ENCODE measurements around the gene TRIP6. TPM values are rescaled to one million over a fixed set of nuclear protein-coding genes. Genes with fewer than 3 reads are reported as not detected.

The TRIP6 gene
- total and polyA plus RNA-seq, 2 donors, result 38.0 to 80.0 TPM

DNA sequence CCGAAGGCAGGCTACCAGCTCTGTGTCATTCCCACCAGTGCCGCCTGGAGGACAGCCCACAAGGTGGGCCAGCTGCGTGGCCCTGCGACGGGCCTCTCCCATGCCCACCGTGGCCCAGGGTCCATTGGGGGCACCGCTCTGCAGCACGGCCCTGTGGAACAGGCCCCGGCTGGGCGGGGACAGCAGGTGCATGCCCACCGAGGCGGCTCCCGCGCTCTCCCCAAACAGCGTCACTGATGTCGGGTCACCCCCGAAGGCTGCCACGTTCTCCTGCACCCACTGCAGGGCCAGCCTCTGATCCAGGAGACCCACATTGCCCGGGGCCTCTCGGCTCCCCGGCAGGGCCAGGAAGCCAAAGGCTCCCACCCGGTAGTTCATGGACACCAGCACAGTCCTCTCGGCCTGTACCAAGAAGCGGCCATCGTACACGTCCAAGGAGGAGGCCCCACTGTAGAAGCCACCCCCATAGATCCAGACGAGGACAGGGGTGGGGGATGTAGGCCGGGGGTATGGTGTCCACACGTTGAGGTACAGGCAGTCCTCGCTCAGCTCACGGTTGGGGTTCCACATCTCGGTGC lies 26.2 kb downstream of the TRIP6 start:
- Histone ChIP-seq H3K4me3 (ENCODE audit: low read depth, low read length) (no peak overlapping the region), H3K27ac (ENCODE audit: low read depth) (no peak overlapping the region), H3K4me1 (ENCODE audit: insufficient read depth) (peaks cover 1% of the 10 kb centered on the region), H3K36me3 (ENCODE audit: insufficient read depth) (no peaks in the 10 kb centered on the region)
- DNase-seq (ENCODE audit: extremely low spot score), result no peak
- WGBS, result 92% methylated on average over 32 of the region's 32 CpGs

DNA sequence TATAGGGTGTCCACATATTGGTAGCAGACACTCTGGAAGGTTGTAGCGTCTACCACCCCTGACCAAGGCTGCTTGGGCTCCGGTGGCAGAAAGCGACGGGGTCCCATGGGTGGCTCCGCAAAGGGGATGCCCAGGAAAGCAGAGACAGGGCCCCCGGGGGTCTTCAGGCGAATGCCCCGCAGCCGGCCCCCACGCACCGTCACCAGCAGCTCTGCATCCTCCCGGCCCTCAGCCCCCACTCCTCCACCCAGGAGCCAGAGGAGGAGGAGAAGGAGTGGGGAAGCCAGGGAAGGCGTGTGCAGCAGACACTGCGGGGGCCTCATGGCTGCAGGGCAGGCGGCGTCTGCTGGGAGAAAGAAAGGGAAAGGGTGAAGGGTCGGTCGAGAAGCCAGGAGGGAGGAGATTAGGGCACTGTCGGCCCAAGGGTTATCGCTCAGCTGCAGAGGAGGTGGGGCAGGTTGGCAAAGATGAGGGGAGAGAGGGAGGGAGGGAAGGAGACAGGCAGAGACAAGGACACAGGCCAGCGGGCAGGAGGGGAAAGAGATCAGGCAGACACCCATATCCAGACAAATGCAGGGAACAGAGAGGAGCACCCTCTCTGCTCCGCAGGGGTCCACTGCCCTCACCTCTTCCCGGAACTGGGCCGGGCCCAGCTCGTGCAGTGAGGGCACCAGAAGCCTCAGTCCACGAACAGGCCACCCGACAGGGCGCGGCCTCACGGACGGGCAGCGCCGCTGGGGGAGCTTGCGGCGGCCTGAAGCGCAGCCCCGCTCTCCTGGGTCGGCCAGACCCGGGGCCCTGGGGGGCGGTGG lies 26.9 kb downstream of the TRIP6 start:
- WGBS, result 42% methylated on average over 40 of the region's 40 CpGs
- no peak for DNase-seq (ENCODE audit: extremely low spot score)
- Histone ChIP-seq H3K27ac (ENCODE audit: low read depth) (no peak overlapping the region), H3K4me1 (ENCODE audit: insufficient read depth) (peaks cover 1% of the 10 kb centered on the region), H3K36me3 (ENCODE audit: insufficient read depth) (no peaks in the 10 kb centered on the region), H3K4me3 (ENCODE audit: low read depth, low read length) (no peak overlapping the region)

DNA sequence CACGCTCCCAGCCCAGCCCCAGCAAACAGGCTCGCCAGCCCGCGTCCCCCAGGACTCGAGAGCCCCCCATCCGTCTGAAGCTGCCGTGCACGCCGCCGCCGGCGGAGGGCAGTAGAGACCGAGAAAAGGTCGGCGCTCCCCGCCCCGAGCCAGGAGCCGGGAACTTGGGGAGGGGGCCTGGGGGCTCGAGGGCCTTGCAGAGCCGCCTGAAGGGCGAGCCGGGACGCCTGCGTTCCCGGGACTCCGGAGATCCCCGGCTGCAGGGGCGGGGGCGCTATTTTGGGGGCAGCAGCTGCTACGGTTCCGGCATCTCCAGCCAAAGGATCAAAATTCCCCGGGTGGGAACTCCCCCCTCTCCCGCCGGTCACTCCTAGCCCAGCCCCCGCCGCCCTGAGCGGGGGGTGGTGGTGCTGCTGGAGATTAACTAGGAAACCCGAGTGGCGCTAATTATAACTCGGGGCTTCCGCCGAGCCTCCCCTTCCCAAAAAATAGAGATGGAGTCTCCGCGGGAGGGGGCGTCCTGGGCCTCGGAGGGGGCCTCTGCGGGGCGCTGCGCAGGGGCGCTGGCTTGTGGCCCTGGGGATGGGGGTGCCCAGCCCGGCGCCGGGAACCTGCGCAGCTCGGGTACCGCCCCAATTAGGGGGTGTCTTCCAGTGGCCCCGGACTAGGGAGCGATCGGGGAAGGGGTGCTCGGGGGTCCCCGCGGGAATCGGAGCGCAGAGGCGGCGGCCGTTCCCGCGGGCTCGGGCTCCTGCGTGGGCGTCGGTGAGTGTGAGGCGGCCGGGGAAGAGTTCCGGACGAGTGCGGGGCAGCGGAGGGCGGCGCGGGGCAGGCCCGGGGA lies 27.9 kb downstream of the TRIP6 start:
- Histone ChIP-seq H3K27ac (ENCODE audit: low read depth) (no peak overlapping the region), H3K4me3 (ENCODE audit: low read depth, low read length) (peak overlapping the region; percentile 47), H3K36me3 (ENCODE audit: insufficient read depth) (no peaks in the 10 kb centered on the region), H3K4me1 (ENCODE audit: insufficient read depth) (peaks cover 1% of the 10 kb centered on the region)
- no peak for DNase-seq (ENCODE audit: extremely low spot score)
- WGBS, result under 1% methylated on average over 83 of the region's 83 CpGs

DNA sequence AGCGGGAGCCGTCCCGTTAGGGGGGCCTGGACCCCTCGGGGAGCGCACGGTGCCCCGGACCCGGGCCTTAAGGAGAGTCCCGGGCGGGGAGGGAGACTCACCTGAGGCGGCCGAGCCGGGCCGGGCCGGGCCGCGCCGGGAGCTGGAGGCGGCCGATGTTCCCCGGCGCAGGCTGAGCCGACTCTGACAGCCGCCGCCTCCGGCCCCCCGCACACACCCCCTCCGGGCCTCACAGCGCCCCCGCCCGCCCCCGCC lies 28.4 kb downstream of the TRIP6 start, which contains the start of gene ACHE:
Gene ACHE, minus strand, starts transcription at position 188 of the 255 bp plus-strand sequence. CDS start 1,656 bp downstream, outside the sequence.
- Histone ChIP-seq H3K4me3 (ENCODE audit: low read depth, low read length) (peak within 1 kb of the TSS; percentile 47), H3K36me3 (ENCODE audit: insufficient read depth) (no peaks in the 10 kb centered on the region), H3K4me1 (ENCODE audit: insufficient read depth) (peaks cover 1% of the 10 kb centered on the region), H3K27ac (ENCODE audit: low read depth) (no peak within 1 kb of the TSS)
- no peak for DNase-seq (ENCODE audit: extremely low spot score)
- under 1% methylated on average over 32 of the region's 32 CpGs for WGBS

DNA sequence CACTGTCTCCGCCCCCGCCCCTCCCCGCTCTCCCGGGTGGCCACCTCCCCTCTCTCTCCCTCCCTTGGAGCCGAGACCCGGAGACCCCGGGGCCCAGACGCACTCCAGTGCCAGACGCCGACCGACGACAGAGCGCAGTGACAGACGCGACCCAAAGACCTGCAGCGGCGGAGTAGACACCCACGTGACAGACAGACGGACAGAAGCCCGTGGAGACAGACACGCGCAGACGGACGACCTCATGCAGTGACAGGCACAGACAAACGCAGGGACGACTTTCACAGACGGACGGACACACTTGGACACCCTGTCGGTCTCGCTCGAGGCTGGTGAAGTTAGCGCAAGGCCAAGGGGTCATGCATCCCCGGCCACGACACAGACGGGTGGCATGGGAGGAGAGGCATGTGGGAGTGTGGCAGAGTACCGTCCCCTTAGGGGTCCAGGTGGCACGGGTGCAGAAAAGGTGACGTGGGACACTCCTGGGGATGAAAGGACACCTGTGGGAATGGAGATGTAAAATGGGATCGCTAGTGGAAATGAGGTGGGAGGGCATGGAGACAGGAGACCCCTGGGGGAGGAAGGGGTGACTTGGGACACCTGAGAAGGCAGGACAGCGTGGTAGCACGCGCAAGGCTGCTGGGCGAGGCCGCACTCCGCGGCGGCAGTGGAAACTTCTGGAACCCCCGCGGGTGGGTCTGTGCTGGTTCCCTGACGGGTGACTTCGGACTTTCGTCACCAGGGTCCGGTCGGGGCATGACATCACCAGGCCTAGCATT lies 29.0 kb downstream of the TRIP6 start:
- Histone ChIP-seq H3K4me1 (ENCODE audit: insufficient read depth) (peaks cover 1% of the 10 kb centered on the region), H3K27ac (ENCODE audit: low read depth) (no peak overlapping the region), H3K36me3 (ENCODE audit: insufficient read depth) (no peaks in the 10 kb centered on the region), H3K4me3 (ENCODE audit: low read depth, low read length) (peak overlapping the region; percentile 47)
- DNase-seq (ENCODE audit: extremely low spot score), result no peak
- 4% methylated on average over 54 of the region's 54 CpGs for WGBS

DNA sequence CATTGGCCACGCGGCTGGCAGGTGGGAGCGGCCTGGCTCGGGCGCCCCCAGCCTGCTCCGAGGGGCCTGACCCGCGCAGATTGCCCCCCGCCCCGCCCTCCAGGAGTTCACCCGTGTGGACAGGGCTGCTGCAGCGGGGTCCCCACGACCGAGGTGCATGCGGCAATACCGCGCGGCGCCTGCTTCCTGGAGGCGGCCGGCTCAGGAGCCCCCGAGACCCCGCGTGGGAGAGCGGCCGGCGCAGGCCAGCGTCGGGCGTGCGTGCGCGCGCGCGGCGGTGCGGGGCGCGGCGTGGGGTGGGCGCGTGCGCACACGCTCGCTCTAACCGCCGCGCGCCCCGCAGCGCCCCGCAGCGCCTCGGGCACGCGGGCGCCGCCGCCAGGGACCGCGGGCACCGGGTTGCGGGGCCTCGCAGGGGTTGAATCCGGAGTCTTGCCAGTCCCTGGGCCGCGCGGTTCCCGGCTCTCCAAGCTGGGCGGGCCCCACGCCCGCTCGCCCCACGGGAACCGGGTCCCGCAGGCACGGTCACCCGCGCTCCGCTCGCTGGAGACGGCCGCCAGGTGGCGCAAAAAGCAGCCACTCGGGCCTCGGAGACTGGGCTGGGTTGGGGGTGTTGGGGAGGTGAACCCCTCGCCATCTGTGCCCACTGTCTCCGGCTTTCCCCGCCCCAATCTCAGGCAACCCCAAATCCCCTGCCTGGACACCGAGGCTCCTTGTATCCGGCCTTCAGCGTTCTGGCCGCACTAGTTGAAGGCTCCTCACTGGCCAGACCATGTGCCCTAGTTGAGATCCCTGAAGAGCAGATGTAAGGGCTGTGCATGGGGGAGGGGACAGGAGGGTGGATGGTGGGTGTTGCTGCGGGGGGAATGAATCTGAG lies 29.8 kb downstream of the TRIP6 start:
- DNase-seq (ENCODE audit: extremely low spot score), result no peak
- Histone ChIP-seq H3K4me1 (ENCODE audit: insufficient read depth) (peaks cover 1% of the 10 kb centered on the region), H3K36me3 (ENCODE audit: insufficient read depth) (no peaks in the 10 kb centered on the region), H3K4me3 (ENCODE audit: low read depth, low read length) (peak overlapping the region; percentile 41), H3K27ac (ENCODE audit: low read depth) (no peak overlapping the region)
- WGBS, result under 1% methylated on average over 95 of the region's 95 CpGs

DNA sequence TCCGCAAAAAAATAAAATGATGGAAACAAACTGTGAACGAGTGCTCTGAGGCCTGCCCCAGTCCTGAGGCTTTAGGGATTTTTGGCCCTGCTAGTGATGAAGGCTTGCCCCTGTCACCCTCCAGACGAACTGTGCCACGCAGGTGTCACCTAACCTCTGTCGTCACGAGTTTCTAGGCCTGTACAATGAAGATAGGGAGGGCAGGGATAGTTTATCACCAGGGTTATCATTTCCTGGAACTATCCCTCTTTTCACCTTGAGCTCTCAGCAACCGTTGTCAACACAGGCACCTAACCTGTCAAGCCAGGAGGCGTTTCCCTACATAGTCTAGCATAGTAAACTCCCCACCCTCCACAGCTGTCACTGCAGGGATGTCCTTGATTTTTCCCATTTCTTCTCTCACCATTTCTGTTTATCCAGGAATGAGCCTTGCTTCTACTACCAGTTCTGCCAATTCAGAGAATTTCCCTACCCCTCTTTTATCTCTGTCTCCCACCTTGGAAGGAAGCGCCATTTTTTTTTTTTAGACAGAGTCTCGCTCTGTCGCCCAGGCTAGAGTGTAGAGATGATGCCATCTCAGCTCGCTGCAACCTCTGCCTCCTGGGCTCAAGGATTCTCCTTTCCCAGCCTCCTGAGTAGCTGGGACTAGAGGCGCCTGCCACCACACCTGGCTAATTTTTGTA lies 30.7 kb downstream of the TRIP6 start:
- Histone ChIP-seq H3K4me1 (ENCODE audit: insufficient read depth) (peaks cover 1% of the 10 kb centered on the region), H3K36me3 (ENCODE audit: insufficient read depth) (no peaks in the 10 kb centered on the region), H3K4me3 (ENCODE audit: low read depth, low read length) (no peak overlapping the region), H3K27ac (ENCODE audit: low read depth) (no peak overlapping the region)
- DNase-seq (ENCODE audit: extremely low spot score), result no peak
- WGBS, result 71% methylated on average over 13 of the region's 13 CpGs

DNA sequence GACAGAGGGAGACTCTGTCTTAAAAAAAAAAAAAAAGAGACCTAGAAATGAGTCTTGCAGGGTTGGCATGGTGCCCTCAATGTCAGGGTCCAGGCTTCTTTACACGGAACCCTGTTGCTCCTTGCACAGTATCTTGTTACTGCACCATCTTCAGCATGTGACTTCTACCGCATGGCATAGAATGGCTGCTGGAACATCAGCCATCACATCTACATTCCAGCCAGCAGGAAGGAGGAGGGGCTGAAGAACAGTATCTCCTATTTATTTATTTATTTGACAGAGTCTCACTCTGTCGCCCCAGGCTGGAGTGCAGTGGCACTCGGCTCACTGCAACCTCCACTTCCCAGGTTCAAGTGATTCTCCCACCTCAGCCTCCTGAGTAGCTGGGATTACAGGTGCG lies 32.2 kb downstream of the TRIP6 start:
- Histone ChIP-seq H3K27ac (ENCODE audit: low read depth) (no peak overlapping the region), H3K4me3 (ENCODE audit: low read depth, low read length) (no peak overlapping the region), H3K36me3 (ENCODE audit: insufficient read depth) (no peaks in the 10 kb centered on the region), H3K4me1 (ENCODE audit: insufficient read depth) (peaks cover 1% of the 10 kb centered on the region)
- WGBS, result 94% methylated on average over 5 of the region's 5 CpGs
- no peak for DNase-seq (ENCODE audit: extremely low spot score)

DNA sequence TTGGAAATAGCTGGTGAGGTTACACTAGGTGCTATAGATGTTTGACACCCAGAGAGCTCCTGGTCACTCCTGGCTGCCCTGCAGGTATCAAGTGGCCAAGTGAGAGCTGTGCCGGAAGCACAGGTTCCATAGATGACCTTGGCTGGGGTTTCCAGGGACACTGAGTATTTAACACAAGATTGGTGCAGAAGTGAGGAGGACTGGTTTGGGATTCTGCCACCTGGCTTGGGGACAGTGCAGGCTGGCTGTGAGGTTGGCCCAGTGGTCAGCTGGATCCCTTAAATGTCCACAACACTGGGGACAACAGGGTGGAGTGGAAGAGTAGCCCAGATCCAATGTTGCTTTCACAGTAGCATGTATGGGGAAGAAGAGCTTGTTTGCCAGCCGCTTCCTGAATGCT lies 33.8 kb downstream of the TRIP6 start:
- H3K27ac ChIP-seq (ENCODE audit: low read depth), result no peak overlapping the region
- DNase-seq (ENCODE audit: extremely low spot score), result no peak
- H3K36me3 ChIP-seq (ENCODE audit: insufficient read depth), result no peaks in the 10 kb centered on the region
- H3K4me1 ChIP-seq (ENCODE audit: insufficient read depth), result peaks cover 1% of the 10 kb centered on the region
- 88% methylated on average over 2 of the region's 2 CpGs for WGBS
- no peak overlapping the region for H3K4me3 ChIP-seq (ENCODE audit: low read depth, low read length)

DNA sequence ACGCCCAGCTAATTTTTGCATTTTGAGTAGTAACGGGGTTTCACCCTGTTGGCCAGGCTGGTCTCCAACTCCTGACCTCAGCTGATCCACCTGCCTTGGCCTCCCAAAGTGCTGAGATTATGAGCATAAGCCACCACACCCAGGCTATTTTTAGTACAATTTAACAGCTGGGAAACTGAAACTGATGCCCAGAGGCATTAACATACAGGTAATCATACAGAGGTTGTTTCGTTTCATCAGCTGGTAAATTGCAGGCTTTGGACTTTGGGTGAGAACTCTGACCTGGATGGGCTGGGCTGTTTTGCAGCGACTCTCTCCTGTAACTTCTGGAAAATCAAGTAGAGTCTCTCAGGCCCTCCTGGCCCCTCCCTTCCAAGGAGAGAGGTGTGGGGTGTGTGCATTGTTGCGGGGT lies 34.7 kb downstream of the TRIP6 start:
- Histone ChIP-seq H3K36me3 (ENCODE audit: insufficient read depth) (no peaks in the 10 kb centered on the region), H3K27ac (ENCODE audit: low read depth) (no peak overlapping the region), H3K4me3 (ENCODE audit: low read depth, low read length) (no peak overlapping the region), H3K4me1 (ENCODE audit: insufficient read depth) (no peaks in the 10 kb centered on the region)
- WGBS, result 65% methylated on average over 5 of the region's 5 CpGs
- no peak for DNase-seq (ENCODE audit: extremely low spot score)

DNA sequence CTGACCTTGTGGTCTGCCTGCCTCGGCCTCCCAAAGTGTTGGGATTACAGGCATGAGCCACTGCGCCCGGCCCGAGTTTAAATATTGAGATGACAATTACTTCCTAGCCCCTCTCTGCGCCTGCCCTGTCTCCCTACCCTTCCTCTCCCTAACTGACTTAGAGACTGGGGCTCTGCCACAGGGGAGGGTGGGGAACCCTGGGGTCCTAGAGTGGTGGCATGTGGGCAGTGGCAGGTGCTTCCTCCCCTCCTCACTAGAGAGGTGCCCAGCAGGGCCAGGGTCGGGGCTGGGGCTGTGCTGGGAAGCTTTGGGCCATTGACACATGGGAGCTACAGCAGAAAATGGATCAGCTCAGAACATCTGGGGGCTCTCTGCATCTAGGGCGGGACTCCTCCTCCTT lies 35.5 kb downstream of the TRIP6 start:
- 82% methylated on average over 7 of the region's 7 CpGs for WGBS
- no peaks in the 10 kb centered on the region for H3K36me3 ChIP-seq (ENCODE audit: insufficient read depth)
- H3K27ac ChIP-seq (ENCODE audit: low read depth), result no peak overlapping the region
- no peak overlapping the region for H3K4me3 ChIP-seq (ENCODE audit: low read depth, low read length)
- no peak for DNase-seq (ENCODE audit: extremely low spot score)
- H3K4me1 ChIP-seq (ENCODE audit: insufficient read depth), result no peaks in the 10 kb centered on the region

DNA sequence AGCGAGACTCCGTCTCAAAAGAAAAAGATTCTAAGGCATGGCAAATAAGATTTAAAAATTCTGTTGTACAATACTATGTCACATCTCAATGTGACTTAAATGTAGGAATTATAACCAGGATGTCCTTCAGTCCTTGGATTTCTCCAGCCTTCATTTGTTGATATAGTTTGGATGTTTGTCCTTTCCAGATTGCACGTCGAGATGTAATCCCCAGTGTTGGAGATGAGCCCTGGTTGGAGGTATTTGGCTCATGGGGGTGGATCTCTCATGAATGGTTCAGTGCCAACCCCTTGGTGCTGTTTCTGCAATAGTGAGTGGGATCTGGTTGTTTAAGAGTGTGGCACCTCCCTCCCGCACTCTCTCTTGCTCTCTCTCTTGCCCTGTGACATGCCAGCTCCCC lies 41.3 kb downstream of the TRIP6 start:
- H3K27ac ChIP-seq (ENCODE audit: low read depth), result no peak overlapping the region
- H3K4me1 ChIP-seq (ENCODE audit: insufficient read depth), result no peaks in the 10 kb centered on the region
- no peak overlapping the region for H3K4me3 ChIP-seq (ENCODE audit: low read depth, low read length)
- 92% methylated on average over 5 of the region's 5 CpGs for WGBS
- H3K36me3 ChIP-seq (ENCODE audit: insufficient read depth), result no peaks in the 10 kb centered on the region
- no peak for DNase-seq (ENCODE audit: extremely low spot score)

All from urinary bladder (tissue), 4 donors.